ENCODE data around the gene CORO6. TPM values are rescaled to one million over a fixed set of nuclear protein-coding genes. Genes with fewer than 3 reads are reported as not detected.

CORO6 gene
- total and polyA plus RNA-seq, 4 experiments from 2014 or later = 1.6 to 2.2 TPM; not detected in 2

- DNase-seq = no peak
- Mint-ChIP-seq H3K36me3 (peaks cover 12 to 46% of the 10 kb centered on the region in 2 donors), H3K27ac (no peak overlapping the region), H3K9me3 (no peaks in the 10 kb centered on the region), H3K4me3 (no peak overlapping the region), H3K27me3 (no peaks in the 10 kb centered on the region), H3K4me1 (peaks cover 3 to 13% (median 9%) of the 10 kb centered on the region in 4 donors)
- Histone ChIP-seq H3K27me3 (ENCODE audit: insufficient read depth, low read length) (no peaks in the 10 kb centered on the region), H3K27ac (ENCODE audit: low read depth, low read length) (no peak overlapping the region), H3K9me3 (ENCODE audit: control insufficient read depth in 1 of 2, low read length in 2 of 2) (no peaks in the 10 kb centered on the region), H3K4me3 (ENCODE audit: low read length in 2 of 2) (no peak overlapping the region), H3K4me1 (ENCODE audit: insufficient read depth, low read length) (peaks cover 5% of the 10 kb centered on the region), H3K36me3 (ENCODE audit: insufficient read depth, low read length) (peaks cover 36% of the 10 kb centered on the region)
- ChIA-PET POLR2A (ENCODE audit: partially characterized antibody) (interaction anchor here (0.8 to 12.9 kb wide), 5 partner anchors 9 to 40 kb away, joined by 3 to 127 read pairs (median 21); partner anchors contain the start of genes ABHD15, ANKRD13B and TP53I13), CTCF (ENCODE audit: partially characterized antibody) (interaction anchor here (0.9 to 28.5 kb wide), 5 partner anchors 10 to 207 kb away, joined by 3 to 523 read pairs (median 10); partner anchors contain the start of genes ANKRD13B and CORO6)
- intact Hi-C loops (cut with micrococcal nuclease) = loop anchor here (10.0 kb wide), 1 partner anchor 202 kb away; no protein-coding TSS in a partner anchor
Observed at GRCh38 chr17:29576214-29577000, 46.3 kb downstream of the CORO6 start.

- H3K4me1 ChIP-seq (ENCODE audit: insufficient read depth, low read length) = peaks cover 3% of the 10 kb centered on the region
- no peak overlapping the region for H3K27ac ChIP-seq (ENCODE audit: low read depth, low read length)
- POLR2A ChIA-PET (ENCODE audit: partially characterized antibody) = interaction anchor here (0.8 to 12.9 kb wide), 5 partner anchors 9 to 41 kb away, joined by 3 to 127 read pairs (median 6); partner anchors contain the start of genes ABHD15, ANKRD13B and TP53I13
- H3K4me1 Mint-ChIP-seq = peaks cover 7 to 20% (median 12%) of the 10 kb centered on the region in 4 donors
- CTCF ChIA-PET (ENCODE audit: partially characterized antibody) = interaction anchor here (0.9 to 28.5 kb wide), 4 partner anchors 16 to 206 kb away, joined by 3 to 523 read pairs (median 7); partner anchors contain the start of gene CORO6
- no peak overlapping the region for H3K4me3 Mint-ChIP-seq
- H3K4me3 ChIP-seq (ENCODE audit: low read length in 2 of 2) = no peak overlapping the region
- peaks cover 36% of the 10 kb centered on the region for H3K36me3 ChIP-seq (ENCODE audit: insufficient read depth, low read length)
- no peaks in the 10 kb centered on the region for H3K9me3 ChIP-seq (ENCODE audit: control insufficient read depth in 1 of 2, low read length in 2 of 2)
- no peak overlapping the region for H3K27ac Mint-ChIP-seq
- DNase-seq = no peak
- intact Hi-C loops (cut with micrococcal nuclease) = loop anchor here (10.0 kb wide), 1 partner anchor 201 kb away; no protein-coding TSS in a partner anchor
- H3K27me3 Mint-ChIP-seq = no peaks in the 10 kb centered on the region
- no peaks in the 10 kb centered on the region for H3K9me3 Mint-ChIP-seq
- H3K27me3 ChIP-seq (ENCODE audit: insufficient read depth, low read length) = no peaks in the 10 kb centered on the region
- H3K36me3 Mint-ChIP-seq = peaks cover 12 to 46% of the 10 kb centered on the region in 2 donors
Observed at GRCh38 chr17:29575511-29576213, 47.0 kb downstream of the CORO6 start.

- Mint-ChIP-seq H3K9me3 (no peaks in the 10 kb centered on the region), H3K4me1 (peaks cover 3 to 16% (median 9%) of the 10 kb centered on the region in 4 donors), H3K36me3 (peaks cover 5 to 41% of the 10 kb centered on the region in 2 donors), H3K27ac (peak overlapping the region in 3 of 7 donors; percentile 22 to 78 (median 41)), H3K27me3 (no peaks in the 10 kb centered on the region), H3K4me3 (no peak overlapping the region)
- ChIA-PET POLR2A (ENCODE audit: partially characterized antibody) (interaction anchor here (1.0 to 12.9 kb wide), 5 partner anchors 8 to 205 kb away, joined by 3 to 127 read pairs (median 13); partner anchors contain the start of genes ABHD15, ANKRD13B and TP53I13), CTCF (ENCODE audit: partially characterized antibody) (interaction anchor here (1.4 to 28.5 kb wide), 3 partner anchors 17 to 205 kb away, joined by 4 to 523 read pairs (median 10); partner anchors contain the start of gene CORO6)
- no peak for DNase-seq
- H3K4me3 ChIP-seq (ENCODE audit: low read length in 2 of 2) = no peak overlapping the region
- no peaks in the 10 kb centered on the region for H3K27me3 ChIP-seq (ENCODE audit: insufficient read depth, low read length)
- intact Hi-C loops (cut with micrococcal nuclease) = loop anchor here (10.0 kb wide), 1 partner anchor 200 kb away; no protein-coding TSS in a partner anchor
- H3K36me3 ChIP-seq (ENCODE audit: insufficient read depth, low read length) = peaks cover 36% of the 10 kb centered on the region
- no peak overlapping the region for H3K27ac ChIP-seq (ENCODE audit: low read depth, low read length)
- H3K9me3 ChIP-seq (ENCODE audit: control insufficient read depth in 1 of 2, low read length in 2 of 2) = no peaks in the 10 kb centered on the region
- no peaks in the 10 kb centered on the region for H3K4me1 ChIP-seq (ENCODE audit: insufficient read depth, low read length)
Observed at GRCh38 chr17:29574732-29575510, 47.8 kb downstream of the CORO6 start.

GRCh38 chr17:29573871-29574731, 48.6 kb downstream of the CORO6 start:
- no peak overlapping the region for H3K27ac ChIP-seq (ENCODE audit: low read depth, low read length)
- peaks cover 36% of the 10 kb centered on the region for H3K36me3 ChIP-seq (ENCODE audit: insufficient read depth, low read length)
- ChIA-PET POLR2A (ENCODE audit: partially characterized antibody) (interaction anchor here (1.0 to 12.9 kb wide), 7 partner anchors 7 to 204 kb away, joined by 3 to 127 read pairs (median 13); partner anchors contain the start of genes ABHD15, ANKRD13B and TP53I13), CTCF (ENCODE audit: partially characterized antibody) (interaction anchor here (1.4 to 28.5 kb wide), 7 partner anchors 17 to 205 kb away, joined by 3 to 523 read pairs (median 10); partner anchors contain the start of gene CORO6)
- Mint-ChIP-seq H3K4me3 (no peak overlapping the region), H3K27me3 (no peaks in the 10 kb centered on the region), H3K4me1 (peaks cover 9 to 21% (median 13%) of the 10 kb centered on the region in 4 donors), H3K27ac (peak overlapping the region in 2 of 7 donors; percentile 22 to 41), H3K36me3 (peaks cover under 1 to 37% of the 10 kb centered on the region in 2 donors), H3K9me3 (no peaks in the 10 kb centered on the region)
- no peak overlapping the region for H3K4me3 ChIP-seq (ENCODE audit: low read length in 2 of 2)
- DNase-seq = no peak
- no peaks in the 10 kb centered on the region for H3K27me3 ChIP-seq (ENCODE audit: insufficient read depth, low read length)
- H3K9me3 ChIP-seq (ENCODE audit: control insufficient read depth in 1 of 2, low read length in 2 of 2) = no peaks in the 10 kb centered on the region
- intact Hi-C loops (cut with micrococcal nuclease) = loop anchor here (10.0 kb wide), 1 partner anchor 199 kb away; no protein-coding TSS in a partner anchor
- peaks cover 6% of the 10 kb centered on the region for H3K4me1 ChIP-seq (ENCODE audit: insufficient read depth, low read length)

- no peaks in the 10 kb centered on the region for H3K9me3 ChIP-seq (ENCODE audit: control insufficient read depth in 1 of 2, low read length in 2 of 2)
- POLR2A ChIA-PET (ENCODE audit: partially characterized antibody) = interaction anchor here (1.4 to 10.2 kb wide), 5 partner anchors 11 to 204 kb away, joined by 4 to 119 read pairs (median 13); partner anchors contain the start of gene GIT1
- DNase-seq = no peak
Observed at GRCh38 chr17:29573558-29573869, 49.2 kb downstream of the CORO6 start.

More at GRCh38 chr17:29573558-29573869, 49.2 kb downstream of the CORO6 start:
- CTCF ChIA-PET (ENCODE audit: partially characterized antibody) = interaction anchor here (1.2 to 28.5 kb wide), 8 partner anchors 10 to 203 kb away, joined by 3 to 523 read pairs (median 8); partner anchors contain the start of gene CORO6
- H3K4me3 ChIP-seq (ENCODE audit: low read length in 2 of 2) = no peak overlapping the region
- H3K4me1 ChIP-seq (ENCODE audit: insufficient read depth, low read length) = peaks cover 9% of the 10 kb centered on the region
- H3K27me3 ChIP-seq (ENCODE audit: insufficient read depth, low read length) = no peaks in the 10 kb centered on the region
- Mint-ChIP-seq H3K9me3 (no peaks in the 10 kb centered on the region), H3K27me3 (no peaks in the 10 kb centered on the region), H3K4me1 (peaks cover 10 to 22% (median 14%) of the 10 kb centered on the region in 4 donors), H3K36me3 (peaks cover 0 to 34% of the 10 kb centered on the region in 2 donors), H3K4me3 (no peak overlapping the region), H3K27ac (peak overlapping the region in 2 of 7 donors; percentile 41 to 61)
- intact Hi-C loops (cut with micrococcal nuclease) = loop anchor here (10.0 kb wide), 1 partner anchor 199 kb away; no protein-coding TSS in a partner anchor
- H3K27ac ChIP-seq (ENCODE audit: low read depth, low read length) = no peak overlapping the region
- peaks cover 32% of the 10 kb centered on the region for H3K36me3 ChIP-seq (ENCODE audit: insufficient read depth, low read length)

Data from CD4-positive, alpha-beta memory T cell (primary cell).